Measurements from ENCODE around the gene PRRX1.

The PRRX1 gene

GRCh38 chr1:170723518-170723917, 59.6 kb downstream of the PRRX1 start:
- no peak for TF ChIP-seq CTCF (conservative IDR thresholded peaks at IDR 0.05; ENCODE audit: low read length)
- H3K4me3 ChIP-seq (ENCODE audit: low read length) = no peak overlapping the region
- no peak for DNase-seq (ENCODE audit: low read depth)

- no peak for TF ChIP-seq CTCF (conservative IDR thresholded peaks at IDR 0.05; ENCODE audit: low read length)
- no peak for DNase-seq (ENCODE audit: low read depth)
- no peak overlapping the region for H3K4me3 ChIP-seq (ENCODE audit: low read length)
These were observed 61.4 kb downstream of the PRRX1 start for GRCh38 chr1:170725326-170725725.

- no peak for TF ChIP-seq CTCF (conservative IDR thresholded peaks at IDR 0.05; ENCODE audit: low read length)
- no peak for DNase-seq (ENCODE audit: low read depth)
- H3K4me3 ChIP-seq (ENCODE audit: low read length) = no peak overlapping the region
These were observed 64.0 kb downstream of the PRRX1 start for GRCh38 chr1:170727963-170728362.

- no peak for TF ChIP-seq CTCF (conservative IDR thresholded peaks at IDR 0.05; ENCODE audit: low read length)
- peak; percentile 80 for DNase-seq (ENCODE audit: low read depth)
- H3K4me3 ChIP-seq (ENCODE audit: low read length) = no peak overlapping the region
These were observed 65.5 kb downstream of the PRRX1 start for GRCh38 chr1:170729225-170730002.

GRCh38 chr1:170730014-170730413, 66.1 kb downstream of the PRRX1 start:
- no peak for DNase-seq (ENCODE audit: low read depth)
- H3K4me3 ChIP-seq (ENCODE audit: low read length) = no peak overlapping the region
- no peak for TF ChIP-seq CTCF (conservative IDR thresholded peaks at IDR 0.05; ENCODE audit: low read length)

GRCh38 chr1:170730438-170730837, 66.5 kb downstream of the PRRX1 start:
- peak; percentile 46 for DNase-seq (ENCODE audit: low read depth)
- TF ChIP-seq CTCF (conservative IDR thresholded peaks at IDR 0.05; ENCODE audit: low read length) = no peak
- H3K4me3 ChIP-seq (ENCODE audit: low read length) = no peak overlapping the region

- no peak for TF ChIP-seq CTCF (conservative IDR thresholded peaks at IDR 0.05; ENCODE audit: low read length)
- peak; percentile 50 for DNase-seq (ENCODE audit: low read depth)
These were observed 67.8 kb downstream of the PRRX1 start for GRCh38 chr1:170731566-170732251.

More at GRCh38 chr1:170731566-170732251, 67.8 kb downstream of the PRRX1 start:
- no peak overlapping the region for H3K4me3 ChIP-seq (ENCODE audit: low read length)
